Fibroblast of the aortic adventitia (primary cell): ENCODE measurements around the gene FAT2. TPM values are rescaled to one million over a fixed set of nuclear protein-coding genes. Genes with fewer than 3 reads are reported as not detected.
"Not testable (repeated sequence)": the region's sequence is repeated elsewhere in the genome, so short reads cannot be mapped to it uniquely, and the experiment has no call there.

Source experiments
- DNase-seq: peaks from one replicate; pipeline ENCODE4 v3.0.0-alpha.2; 2010; ENCODE audit warnings: low read depth
- H3K4me3 ChIP-seq: 2 replicates; pipeline ENCODE4 v1.5.1; 2011; ENCODE audit warnings: low read depth, mild to moderate bottlenecking, control low read depth, low read length, moderate library complexity
- CTCF ChIP-seq: IDR thresholded peaks from 2 replicates; pipeline ENCODE4 v1.5.1; 2011; ENCODE audit warnings: mild to moderate bottlenecking, low read length, control low read depth, inconsistent platforms; ENCODE audit not compliant: insufficient read depth
- total RNA-seq: library from RNA; depleted of rRNA; stranded (reverse); fragments of >200 nt; gene quantifications from 2 replicates; pipeline ENCODE4 v1.2.3, GENCODE V29; 2012; ENCODE audit warnings: low replicate concordance

The FAT2 gene
- total RNA-seq, 1 donor = not detected

- no peak for TF ChIP-seq CTCF
- no peak for DNase-seq
- no peak overlapping the region for H3K4me3 ChIP-seq
Measured at GRCh38 chr5:151584057-151584937, 6.8 kb downstream of the FAT2 start.

- no peak overlapping the region for H3K4me3 ChIP-seq
- TF ChIP-seq CTCF = no peak
- DNase-seq = no peak
Measured at GRCh38 chr5:151581812-151582583, 9.1 kb downstream of the FAT2 start.

GRCh38 chr5:151581347-151581746, 9.8 kb downstream of the FAT2 start:
- H3K4me3 ChIP-seq = no peak overlapping the region
- TF ChIP-seq CTCF = no peak
- DNase-seq = no peak

GRCh38 chr5:151580858-151581257, 10.3 kb downstream of the FAT2 start:
- H3K4me3 ChIP-seq = no peak overlapping the region
- DNase-seq = no peak
- TF ChIP-seq CTCF = no peak

GRCh38 chr5:151580239-151580638, 10.9 kb downstream of the FAT2 start:
- H3K4me3 ChIP-seq = no peak overlapping the region
- no peak for DNase-seq
- no peak for TF ChIP-seq CTCF

- H3K4me3 ChIP-seq, DNase-seq: not testable (repeated sequence)
Measured at GRCh38 chr5:151579146-151579545, 12.0 kb downstream of the FAT2 start.

GRCh38 chr5:151578326-151579025, 12.7 kb downstream of the FAT2 start:
- TF ChIP-seq CTCF = no peak
- DNase-seq = no peak

More at GRCh38 chr5:151578326-151579025, 12.7 kb downstream of the FAT2 start:
- no peak overlapping the region for H3K4me3 ChIP-seq
